D721Med (cell line): ENCODE measurements around the gene PCNT.

Source experiments
- DNase-seq: peaks from one replicate; pipeline ENCODE4 v3.0.0; 2011; ENCODE audit warnings: low spot score; ENCODE audit not compliant: insufficient read length
- FAIRE-seq: peaks from 2 replicates; lab custom pipeline; 2011; peaks lifted over from hg19 to GRCh38; lab: Jason Lieb, UNC
- TF ChIP-seq, protein P1 (sequence below): IDR thresholded peaks from 2 replicates; pipeline ENCODE4 v1.5.1; 2012; ENCODE audit warnings: mild to moderate bottlenecking, control low read depth; ENCODE audit not compliant: insufficient read depth; ENCODE audit errors: missing control alignments

The PCNT gene

DNA sequence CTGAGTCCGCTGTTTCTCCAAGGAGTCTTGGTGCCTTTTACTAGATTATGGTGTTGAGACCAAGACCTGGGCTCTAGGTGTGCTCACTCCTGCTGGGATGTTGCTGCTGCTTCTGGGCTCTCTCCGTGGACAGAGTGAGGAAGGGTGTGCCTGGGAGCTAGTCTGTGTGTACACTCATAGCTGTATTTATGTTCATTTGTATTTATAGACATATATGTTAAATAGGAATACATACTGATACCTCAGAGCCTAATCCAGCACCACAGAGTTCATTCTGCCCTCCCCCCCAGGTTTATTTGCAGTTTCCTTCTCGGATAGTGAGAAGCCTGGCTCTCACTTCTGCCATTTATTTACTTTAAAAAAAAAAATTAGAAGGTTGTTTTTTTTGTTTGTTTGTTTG lies 12.6 kb downstream of the PCNT start:
- FAIRE-seq (no peak), DNase-seq (no peak)
- TF ChIP-seq, protein P1, sequence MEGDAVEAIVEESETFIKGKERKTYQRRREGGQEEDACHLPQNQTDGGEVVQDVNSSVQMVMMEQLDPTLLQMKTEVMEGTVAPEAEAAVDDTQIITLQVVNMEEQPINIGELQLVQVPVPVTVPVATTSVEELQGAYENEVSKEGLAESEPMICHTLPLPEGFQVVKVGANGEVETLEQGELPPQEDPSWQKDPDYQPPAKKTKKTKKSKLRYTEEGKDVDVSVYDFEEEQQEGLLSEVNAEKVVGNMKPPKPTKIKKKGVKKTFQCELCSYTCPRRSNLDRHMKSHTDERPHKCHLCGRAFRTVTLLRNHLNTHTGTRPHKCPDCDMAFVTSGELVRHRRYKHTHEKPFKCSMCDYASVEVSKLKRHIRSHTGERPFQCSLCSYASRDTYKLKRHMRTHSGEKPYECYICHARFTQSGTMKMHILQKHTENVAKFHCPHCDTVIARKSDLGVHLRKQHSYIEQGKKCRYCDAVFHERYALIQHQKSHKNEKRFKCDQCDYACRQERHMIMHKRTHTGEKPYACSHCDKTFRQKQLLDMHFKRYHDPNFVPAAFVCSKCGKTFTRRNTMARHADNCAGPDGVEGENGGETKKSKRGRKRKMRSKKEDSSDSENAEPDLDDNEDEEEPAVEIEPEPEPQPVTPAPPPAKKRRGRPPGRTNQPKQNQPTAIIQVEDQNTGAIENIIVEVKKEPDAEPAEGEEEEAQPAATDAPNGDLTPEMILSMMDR = no peak

DNA sequence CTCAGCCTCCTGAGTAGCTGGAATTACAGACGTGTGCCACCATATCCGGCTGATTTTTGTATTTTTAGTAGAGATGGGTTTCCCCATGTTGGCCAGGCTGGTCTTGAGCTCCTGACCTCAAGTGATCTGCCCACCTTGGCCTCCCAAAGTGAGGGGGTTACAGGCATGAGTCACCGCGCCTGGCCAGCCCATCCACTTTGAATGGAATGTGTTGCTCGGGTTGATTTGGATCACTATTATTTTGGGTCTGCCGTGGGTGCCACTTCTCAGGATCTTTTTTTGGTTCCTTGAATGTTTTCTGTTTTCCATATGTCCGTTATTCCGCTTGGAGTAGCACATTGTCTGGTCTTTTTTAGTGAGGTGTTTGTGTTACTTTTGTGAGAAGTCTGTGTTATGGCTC lies 17.0 kb downstream of the PCNT start:
- TF ChIP-seq, protein P1 = no peak
- DNase-seq = no peak
- no peak for FAIRE-seq

DNA sequence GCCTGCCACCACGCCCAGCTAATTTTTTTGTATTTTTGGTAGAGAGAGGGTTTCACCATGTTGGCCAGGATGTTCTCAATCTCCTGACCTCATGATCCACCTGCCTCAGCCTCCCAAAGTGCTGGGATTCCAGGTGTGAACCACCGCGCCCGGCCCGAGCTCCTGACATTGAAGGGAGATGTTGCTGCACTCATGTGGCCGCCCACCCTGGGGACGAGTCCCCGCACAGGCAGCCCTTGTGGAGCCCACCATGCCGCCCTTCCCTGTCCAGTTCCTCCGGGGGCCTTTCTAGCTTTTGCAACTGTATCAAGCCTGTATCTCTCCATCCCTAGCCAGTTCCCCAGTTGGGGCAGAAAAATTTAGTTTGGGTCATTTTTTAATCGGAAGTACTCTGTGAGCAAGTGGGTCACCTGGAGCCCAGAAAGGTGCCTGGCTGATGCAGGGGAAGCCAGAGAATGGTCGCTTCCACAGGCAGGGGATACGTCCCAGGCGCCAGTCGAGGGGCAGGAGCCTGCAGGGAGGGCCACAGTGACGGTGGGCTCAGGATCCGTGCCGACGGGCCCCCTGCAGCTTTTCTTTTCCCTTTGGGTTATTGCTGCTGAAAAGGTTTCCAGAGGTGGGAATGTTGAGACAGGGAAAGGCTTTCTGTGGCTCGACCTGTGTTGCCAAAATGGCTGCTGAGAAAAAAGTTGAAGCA lies 20.4 kb downstream of the PCNT start:
- TF ChIP-seq, protein P1 = no peak
- no peak for FAIRE-seq

DNA sequence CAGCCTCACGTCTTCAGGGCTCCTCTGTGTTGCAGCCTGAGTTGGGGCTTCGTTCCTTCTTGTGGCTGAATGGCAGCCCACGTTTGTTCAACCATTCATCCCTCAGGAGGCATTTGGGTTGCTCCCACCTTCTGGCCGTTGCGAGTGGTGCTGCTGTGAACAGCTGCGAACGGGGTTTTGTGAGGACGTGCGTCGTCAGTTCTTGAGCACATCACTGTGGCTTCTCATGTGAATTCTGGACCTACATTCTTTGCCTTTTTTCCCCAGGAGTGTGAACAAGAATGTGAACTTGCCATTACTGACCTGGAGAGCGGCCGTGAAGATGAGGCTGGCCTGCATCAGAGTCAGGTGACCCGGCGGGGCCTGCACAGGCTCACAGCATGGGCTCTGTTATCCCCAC lies 21.9 kb downstream of the PCNT start:
- no peak for FAIRE-seq
- no peak for DNase-seq
- TF ChIP-seq, protein P1 = no peak

More for the DNA sequence above, 20.4 kb downstream of the PCNT start:
- DNase-seq = no peak

DNA sequence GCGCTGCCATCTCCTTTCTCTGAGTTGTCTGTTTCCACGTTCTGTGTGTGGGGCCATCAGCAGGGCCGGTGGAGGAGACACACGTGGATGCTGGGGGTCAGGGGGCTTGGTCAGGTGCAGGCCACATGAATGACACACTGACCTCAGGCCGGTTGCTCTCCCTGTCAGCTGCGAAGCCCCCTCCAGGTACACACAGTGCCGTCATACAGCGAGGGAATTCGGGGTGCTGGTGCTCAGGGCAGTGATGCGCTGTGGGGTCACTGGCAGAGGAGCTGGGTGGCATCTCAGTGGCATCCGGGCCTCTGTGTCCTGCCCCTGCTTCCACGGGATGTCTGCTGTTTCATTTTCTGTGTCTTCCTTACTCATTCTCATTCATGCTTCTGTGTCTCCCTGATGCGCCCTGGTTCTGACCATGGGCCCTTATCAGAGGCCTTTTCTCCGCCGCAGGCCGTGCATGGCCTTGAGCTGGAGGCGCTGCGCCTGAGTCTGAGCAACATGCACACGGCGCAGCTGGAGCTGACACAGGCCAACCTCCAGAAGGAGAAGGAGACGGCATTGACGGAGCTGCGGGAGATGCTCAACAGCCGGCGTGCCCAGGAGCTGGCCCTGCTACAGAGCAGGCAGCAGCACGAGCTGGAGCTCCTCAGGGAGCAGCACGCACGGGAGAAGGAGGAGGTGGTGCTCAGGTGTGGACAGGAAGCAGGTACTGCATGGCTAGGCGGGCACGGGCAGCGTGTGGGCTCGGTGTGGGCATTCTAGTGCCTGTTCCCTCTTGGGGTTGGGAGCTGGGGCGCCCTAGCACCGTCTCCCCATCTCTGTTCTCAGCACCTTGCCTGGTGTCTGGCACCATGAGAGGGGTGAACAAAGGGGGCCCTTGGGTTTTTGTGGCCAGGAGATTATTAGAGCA lies 22.6 kb downstream of the PCNT start:
- DNase-seq (no peak), FAIRE-seq (no peak)
- TF ChIP-seq, protein P1 = no peak

DNA sequence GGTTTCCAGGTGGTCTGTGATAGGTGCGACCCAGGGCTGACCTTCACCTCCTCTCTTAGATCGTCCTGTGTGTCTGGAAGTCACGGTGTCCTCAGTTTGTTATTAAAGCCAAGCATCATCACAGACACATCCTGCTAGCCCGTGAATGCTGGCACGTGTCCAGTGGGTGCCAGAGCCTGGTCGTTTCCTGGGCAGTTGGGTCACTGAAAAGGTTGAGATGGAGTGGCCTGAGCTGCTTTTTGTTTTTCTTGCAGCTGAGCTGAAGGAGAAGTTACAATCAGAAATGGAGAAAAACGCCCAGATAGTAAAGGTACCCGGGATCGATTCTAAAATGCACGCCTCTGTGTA lies 23.2 kb downstream of the PCNT start:
- FAIRE-seq = no peak
- TF ChIP-seq, protein P1 = no peak

More for the DNA sequence above, 23.2 kb downstream of the PCNT start:
- DNase-seq = no peak
